Activated T-cell treated with anti-CD3 and anti-CD28 coated beads, Interleukin-2, amount 50 U/mL, for 24 hours (primary cell): Measurements from ENCODE around the gene ETV3.

Source experiments
- DNase-seq: peaks from one replicate; pipeline ENCODE4 v3.0.0-alpha.2; 2020
- H3K27ac Mint-ChIP-seq: 2 replicates; pipeline ENCODE4 v1.8.0; 2020; ENCODE audit warnings: mild to moderate bottlenecking, mixed read lengths
- H3K27me3 Mint-ChIP-seq: 2 replicates; pipeline ENCODE4 v1.8.0; 2020; ENCODE audit warnings: mixed read lengths
- H3K36me3 Mint-ChIP-seq: 2 replicates; pipeline ENCODE4 v1.8.0; 2020; ENCODE audit warnings: low read depth, mixed read lengths
- H3K4me1 Mint-ChIP-seq: 2 replicates; pipeline ENCODE4 v1.8.0; 2020; ENCODE audit warnings: low read depth, mixed read lengths
- H3K4me3 Mint-ChIP-seq: 2 replicates; pipeline ENCODE4 v1.8.0; 2020; ENCODE audit warnings: mild to moderate bottlenecking, moderate library complexity, mixed read lengths
- H3K9me3 Mint-ChIP-seq: 2 replicates; pipeline ENCODE4 v1.8.0; 2020; ENCODE audit warnings: mixed read lengths

The ETV3 gene

GRCh38 chr1:157137408-157138219, 581 bp downstream of the ETV3 start:
- Mint-ChIP-seq H3K9me3 (no peaks in the 10 kb centered on the region), H3K36me3 (peaks cover 48% of the 10 kb centered on the region), H3K4me3 (peak overlapping the region; percentile 95), H3K4me1 (peaks cover 81% of the 10 kb centered on the region), H3K27me3 (no peaks in the 10 kb centered on the region), H3K27ac (peak overlapping the region; percentile 95)
- DNase-seq: no peak

- Mint-ChIP-seq H3K36me3 (peaks cover 54% of the 10 kb centered on the region), H3K4me1 (peaks cover 85% of the 10 kb centered on the region), H3K27ac (peak overlapping the region; percentile 95), H3K27me3 (no peaks in the 10 kb centered on the region), H3K4me3 (peak overlapping the region; percentile 95), H3K9me3 (no peaks in the 10 kb centered on the region)
- DNase-seq: no peak
Observed at GRCh38 chr1:157137046-157137407, 1.2 kb downstream of the ETV3 start.

- Mint-ChIP-seq H3K36me3 (peaks cover 63% of the 10 kb centered on the region), H3K27ac (peak overlapping the region; percentile 95), H3K4me3 (peak overlapping the region; percentile 95), H3K9me3 (no peaks in the 10 kb centered on the region), H3K4me1 (peaks cover 86% of the 10 kb centered on the region), H3K27me3 (no peaks in the 10 kb centered on the region)
- no peak for DNase-seq
Observed at GRCh38 chr1:157136133-157136532, 2.1 kb downstream of the ETV3 start.

GRCh38 chr1:157135646-157136045, 2.5 kb downstream of the ETV3 start:
- peak overlapping the region; percentile 95 for H3K27ac Mint-ChIP-seq
- peaks cover 67% of the 10 kb centered on the region for H3K36me3 Mint-ChIP-seq
- peaks cover 81% of the 10 kb centered on the region for H3K4me1 Mint-ChIP-seq
- no peaks in the 10 kb centered on the region for H3K27me3 Mint-ChIP-seq
- DNase-seq: no peak
- no peaks in the 10 kb centered on the region for H3K9me3 Mint-ChIP-seq
- H3K4me3 Mint-ChIP-seq: peak overlapping the region; percentile 95

- Mint-ChIP-seq H3K9me3 (no peaks in the 10 kb centered on the region), H3K27ac (peak overlapping the region; percentile 95), H3K4me3 (peak overlapping the region; percentile 6), H3K4me1 (peaks cover 76% of the 10 kb centered on the region), H3K36me3 (peaks cover 73% of the 10 kb centered on the region), H3K27me3 (no peaks in the 10 kb centered on the region)
- DNase-seq: no peak
Observed at GRCh38 chr1:157135070-157135469, 3.1 kb downstream of the ETV3 start.

- Mint-ChIP-seq H3K27me3 (no peaks in the 10 kb centered on the region), H3K36me3 (peaks cover 79% of the 10 kb centered on the region), H3K4me3 (peak overlapping the region; percentile 9), H3K27ac (peak overlapping the region; percentile 85), H3K9me3 (no peaks in the 10 kb centered on the region), H3K4me1 (peaks cover 69% of the 10 kb centered on the region)
- no peak for DNase-seq
Observed at GRCh38 chr1:157134442-157134841, 3.8 kb downstream of the ETV3 start.

GRCh38 chr1:157133426-157133825, 4.8 kb downstream of the ETV3 start:
- Mint-ChIP-seq H3K9me3 (no peaks in the 10 kb centered on the region), H3K36me3 (peaks cover 88% of the 10 kb centered on the region), H3K4me1 (peaks cover 63% of the 10 kb centered on the region), H3K27me3 (no peaks in the 10 kb centered on the region), H3K27ac (peak overlapping the region; percentile 85), H3K4me3 (peak overlapping the region; percentile 24)
- no peak for DNase-seq

- no peak for DNase-seq
- Mint-ChIP-seq H3K9me3 (no peaks in the 10 kb centered on the region), H3K27ac (peak overlapping the region; percentile 44)
Observed at GRCh38 chr1:157132616-157133167, 5.5 kb downstream of the ETV3 start.

GRCh38 chr1:157132111-157132510, 6.1 kb downstream of the ETV3 start:
- Mint-ChIP-seq H3K4me3 (no peak overlapping the region), H3K9me3 (no peaks in the 10 kb centered on the region), H3K27ac (peak overlapping the region; percentile 44), H3K27me3 (no peaks in the 10 kb centered on the region), H3K4me1 (peaks cover 65% of the 10 kb centered on the region), H3K36me3 (peaks cover 92% of the 10 kb centered on the region)
- DNase-seq: no peak

More at GRCh38 chr1:157132616-157133167, 5.5 kb downstream of the ETV3 start:
- no peak overlapping the region for H3K4me3 Mint-ChIP-seq
- H3K27me3 Mint-ChIP-seq: no peaks in the 10 kb centered on the region
- peaks cover 70% of the 10 kb centered on the region for H3K4me1 Mint-ChIP-seq
- peaks cover 92% of the 10 kb centered on the region for H3K36me3 Mint-ChIP-seq

- no peak overlapping the region for H3K27ac Mint-ChIP-seq
- H3K4me3 Mint-ChIP-seq: no peak overlapping the region
- peaks cover 97% of the 10 kb centered on the region for H3K36me3 Mint-ChIP-seq
- H3K27me3 Mint-ChIP-seq: no peaks in the 10 kb centered on the region
- no peak for DNase-seq
- H3K4me1 Mint-ChIP-seq: peaks cover 59% of the 10 kb centered on the region
- H3K9me3 Mint-ChIP-seq: no peaks in the 10 kb centered on the region
Observed at GRCh38 chr1:157131281-157131680, 6.9 kb downstream of the ETV3 start.

GRCh38 chr1:157124855-157125254, 13.3 kb downstream of the ETV3 start:
- H3K36me3 Mint-ChIP-seq: peaks cover 86% of the 10 kb centered on the region
- peaks cover 40% of the 10 kb centered on the region for H3K4me1 Mint-ChIP-seq
- H3K4me3 Mint-ChIP-seq: no peak overlapping the region
- peak overlapping the region; percentile 37 for H3K27ac Mint-ChIP-seq
- H3K9me3 Mint-ChIP-seq: no peaks in the 10 kb centered on the region
- H3K27me3 Mint-ChIP-seq: no peaks in the 10 kb centered on the region
- DNase-seq: no peak

- Mint-ChIP-seq H3K4me1 (peaks cover 19% of the 10 kb centered on the region), H3K27me3 (no peaks in the 10 kb centered on the region), H3K4me3 (no peak overlapping the region), H3K9me3 (no peaks in the 10 kb centered on the region), H3K36me3 (peaks cover 35% of the 10 kb centered on the region), H3K27ac (no peak overlapping the region)
- DNase-seq: no peak
Observed at GRCh38 chr1:157119448-157119847, 18.7 kb downstream of the ETV3 start.

GRCh38 chr1:157119008-157119407, 19.2 kb downstream of the ETV3 start:
- Mint-ChIP-seq H3K36me3 (peaks cover 30% of the 10 kb centered on the region), H3K27ac (no peak overlapping the region), H3K4me1 (peaks cover 14% of the 10 kb centered on the region), H3K4me3 (no peak overlapping the region), H3K27me3 (no peaks in the 10 kb centered on the region), H3K9me3 (no peaks in the 10 kb centered on the region)
- no peak for DNase-seq

- Mint-ChIP-seq H3K27ac (no peak overlapping the region), H3K9me3 (no peaks in the 10 kb centered on the region)
Observed at GRCh38 chr1:157117527-157118057, 20.6 kb downstream of the ETV3 start.

GRCh38 chr1:157116737-157117103, 21.5 kb downstream of the ETV3 start:
- no peak for DNase-seq
- peaks cover 1% of the 10 kb centered on the region for H3K4me1 Mint-ChIP-seq
- H3K27me3 Mint-ChIP-seq: peaks cover 4% of the 10 kb centered on the region
- H3K4me3 Mint-ChIP-seq: no peak overlapping the region
- H3K27ac Mint-ChIP-seq: no peak overlapping the region
- H3K9me3 Mint-ChIP-seq: no peaks in the 10 kb centered on the region
- H3K36me3 Mint-ChIP-seq: peaks cover 11% of the 10 kb centered on the region

More at GRCh38 chr1:157117527-157118057, 20.6 kb downstream of the ETV3 start:
- H3K36me3 Mint-ChIP-seq: peaks cover 16% of the 10 kb centered on the region
- no peaks in the 10 kb centered on the region for H3K27me3 Mint-ChIP-seq
- H3K4me1 Mint-ChIP-seq: peaks cover 3% of the 10 kb centered on the region
- H3K4me3 Mint-ChIP-seq: no peak overlapping the region
- no peak for DNase-seq
